Peyer's patch (tissue), 4 donors: ENCODE results near the gene TERC.

Source experiments
- CTCF ChIP-seq, 6 experiments: fragments of 450-650 bp in 4 of 6; fragments of 200-600 bp in 2 of 6; sonication (generic) in 1 of 6; IDR thresholded peaks; one replicate each; pipeline ENCODE4 v1.5.1; 2017 to 2019; ENCODE audit warnings: antibody characterized with exemption in 6 of 6, mild to moderate bottlenecking in 3 of 6, moderate library complexity in 1 of 6
- POLR2A ChIP-seq, 2 donors: fragments of 450-650 bp; IDR thresholded peaks; one replicate each; pipeline ENCODE4 v1.5.1; 2017; ENCODE audit warnings: antibody characterized with exemption in 2 of 2, mild to moderate bottlenecking in 2 of 2, moderate library complexity in 2 of 2

DNA sequence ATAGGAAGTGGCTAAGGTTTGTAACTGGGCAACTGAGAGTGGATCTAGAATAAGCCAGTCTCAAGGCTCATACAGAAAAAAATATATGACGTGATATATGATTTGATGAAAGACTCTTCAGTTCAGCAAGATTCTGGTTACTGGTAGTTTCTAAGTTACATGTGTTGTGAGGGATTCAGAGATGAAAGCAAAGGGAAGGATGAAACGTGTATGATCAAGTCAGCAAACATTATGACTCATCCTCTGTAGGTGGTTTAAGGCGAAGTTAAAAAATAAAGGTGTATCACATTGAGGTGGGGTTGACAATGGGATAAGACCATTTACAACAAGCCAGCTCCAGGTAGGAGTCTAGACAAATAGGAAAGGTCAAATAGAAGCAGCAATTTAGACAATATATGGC lies 16.2 kb downstream of the TERC start:
- no peak for TF ChIP-seq CTCF (IDR thresholded peaks at IDR 0.05)
- TF ChIP-seq POLR2A (IDR thresholded peaks at IDR 0.05), result no peak
